GM12865 (cell line): ENCODE measurements around the gene PAWR.

Experiments
- DNase-seq: peaks from one replicate; pipeline ENCODE4 v3.0.0; 2010; ENCODE audit warnings: low read depth
- H3K4me3 ChIP-seq: 2 replicates; pipeline ENCODE4 v1.5.1; 2011; ENCODE audit warnings: mild to moderate bottlenecking, low read depth, low read length, control low read depth
- CTCF ChIP-seq: IDR thresholded peaks from 2 replicates; pipeline ENCODE4 v1.5.1; 2011; ENCODE audit warnings: low read length, control low read depth, low read depth, inconsistent platforms; ENCODE audit not compliant: insufficient read depth; ENCODE audit errors: missing control alignments

PAWR gene

GRCh38 chr12:79558924-79559469 is 131.8 kb downstream of the PAWR start:
- DNase-seq = no peak
- TF ChIP-seq CTCF = no peak
- H3K4me3 ChIP-seq = no peak overlapping the region

- H3K4me3 ChIP-seq = no peak overlapping the region
- no peak for DNase-seq
- no peak for TF ChIP-seq CTCF
Measured at GRCh38 chr12:79557690-79558315, 133.0 kb downstream of the PAWR start.

- TF ChIP-seq CTCF = peak; percentile 27
- DNase-seq = peak; percentile 30
- H3K4me3 ChIP-seq = no peak overlapping the region
Measured at GRCh38 chr12:79555028-79555925, 135.5 kb downstream of the PAWR start.

- H3K4me3 ChIP-seq = no peak overlapping the region
- no peak for TF ChIP-seq CTCF
- no peak for DNase-seq
Measured at GRCh38 chr12:79553863-79554574, 136.7 kb downstream of the PAWR start.

GRCh38 chr12:79552192-79552591 is 138.6 kb downstream of the PAWR start:
- DNase-seq = no peak
- no peak for TF ChIP-seq CTCF
- no peak overlapping the region for H3K4me3 ChIP-seq

- TF ChIP-seq CTCF = no peak
- no peak for DNase-seq
- H3K4me3 ChIP-seq = no peak overlapping the region
Measured at GRCh38 chr12:79549531-79550271, 141.1 kb downstream of the PAWR start.
